GM10266 (cell line): ENCODE data around the gene RNU1-3.
"Not testable (repeated sequence)": the region's sequence is repeated elsewhere in the genome, so short reads cannot be mapped to it uniquely, and the experiment has no call there.

ENCODE experiments used
- DNase-seq: peaks from one replicate; pipeline ENCODE4 v3.0.0; 2012; ENCODE audit errors: extremely low spot score
- CTCF ChIP-seq: IDR thresholded peaks from 2 replicates; pipeline ENCODE4 v1.5.1; 2012; ENCODE audit warnings: mild to moderate bottlenecking, low read depth; ENCODE audit not compliant: control insufficient read depth, insufficient read depth; ENCODE audit errors: missing control alignments

RNU1-3 gene

GRCh38 chr1:16621300-16621658 lies 45.5 kb downstream of the RNU1-3 start:
- TF ChIP-seq CTCF: no peak
- DNase-seq: no peak

GRCh38 chr1:16619803-16620501 lies 46.8 kb downstream of the RNU1-3 start:
- DNase-seq: not testable (repeated sequence)

GRCh38 chr1:16618719-16619118 lies 48.0 kb downstream of the RNU1-3 start:
- TF ChIP-seq CTCF: no peak
- DNase-seq: peak; percentile 42

- no peak for DNase-seq
- no peak for TF ChIP-seq CTCF
These were observed 48.8 kb downstream of the RNU1-3 start for GRCh38 chr1:16617778-16618580.

- DNase-seq: peak; percentile 48
- TF ChIP-seq CTCF: no peak
These were observed 49.6 kb downstream of the RNU1-3 start for GRCh38 chr1:16617114-16617631.
